ENCODE measurements around the gene SEMA3C.

The SEMA3C gene

GRCh38 chr7:80768756-80769155, 150.1 kb downstream of the SEMA3C start:
- no peak overlapping the region for H3K4me3 ChIP-seq (ENCODE audit: low read length)
- no peak for DNase-seq (ENCODE audit: low read depth)
- TF ChIP-seq, protein P1, sequence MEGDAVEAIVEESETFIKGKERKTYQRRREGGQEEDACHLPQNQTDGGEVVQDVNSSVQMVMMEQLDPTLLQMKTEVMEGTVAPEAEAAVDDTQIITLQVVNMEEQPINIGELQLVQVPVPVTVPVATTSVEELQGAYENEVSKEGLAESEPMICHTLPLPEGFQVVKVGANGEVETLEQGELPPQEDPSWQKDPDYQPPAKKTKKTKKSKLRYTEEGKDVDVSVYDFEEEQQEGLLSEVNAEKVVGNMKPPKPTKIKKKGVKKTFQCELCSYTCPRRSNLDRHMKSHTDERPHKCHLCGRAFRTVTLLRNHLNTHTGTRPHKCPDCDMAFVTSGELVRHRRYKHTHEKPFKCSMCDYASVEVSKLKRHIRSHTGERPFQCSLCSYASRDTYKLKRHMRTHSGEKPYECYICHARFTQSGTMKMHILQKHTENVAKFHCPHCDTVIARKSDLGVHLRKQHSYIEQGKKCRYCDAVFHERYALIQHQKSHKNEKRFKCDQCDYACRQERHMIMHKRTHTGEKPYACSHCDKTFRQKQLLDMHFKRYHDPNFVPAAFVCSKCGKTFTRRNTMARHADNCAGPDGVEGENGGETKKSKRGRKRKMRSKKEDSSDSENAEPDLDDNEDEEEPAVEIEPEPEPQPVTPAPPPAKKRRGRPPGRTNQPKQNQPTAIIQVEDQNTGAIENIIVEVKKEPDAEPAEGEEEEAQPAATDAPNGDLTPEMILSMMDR (IDR thresholded peaks at IDR 0.05; ENCODE audit: insufficient read depth, low read depth, low read length, missing control alignments): no peak

GRCh38 chr7:80767654-80768053, 151.2 kb downstream of the SEMA3C start:
- DNase-seq (ENCODE audit: low read depth): no peak
- TF ChIP-seq, protein P1 (IDR thresholded peaks at IDR 0.05; ENCODE audit: insufficient read depth, low read depth, low read length, missing control alignments): no peak
- H3K4me3 ChIP-seq (ENCODE audit: low read length): no peak overlapping the region

- no peak for DNase-seq (ENCODE audit: low read depth)
- TF ChIP-seq, protein P1 (IDR thresholded peaks at IDR 0.05; ENCODE audit: insufficient read depth, low read depth, low read length, missing control alignments): no peak
- H3K4me3 ChIP-seq (ENCODE audit: low read length): no peak overlapping the region
These were observed 152.1 kb downstream of the SEMA3C start for GRCh38 chr7:80766724-80767123.

- no peak overlapping the region for H3K4me3 ChIP-seq (ENCODE audit: low read length)
- no peak for DNase-seq (ENCODE audit: low read depth)
- TF ChIP-seq, protein P1 (IDR thresholded peaks at IDR 0.05; ENCODE audit: insufficient read depth, low read depth, low read length, missing control alignments): no peak
These were observed 154.7 kb downstream of the SEMA3C start for GRCh38 chr7:80764132-80764531.

GRCh38 chr7:80763704-80764103, 155.1 kb downstream of the SEMA3C start:
- TF ChIP-seq, protein P1 (IDR thresholded peaks at IDR 0.05; ENCODE audit: insufficient read depth, low read depth, low read length, missing control alignments): no peak
- DNase-seq (ENCODE audit: low read depth): no peak

GRCh38 chr7:80763289-80763688, 155.6 kb downstream of the SEMA3C start:
- DNase-seq (ENCODE audit: low read depth): no peak
- no peak overlapping the region for H3K4me3 ChIP-seq (ENCODE audit: low read length)
- TF ChIP-seq, protein P1 (IDR thresholded peaks at IDR 0.05; ENCODE audit: insufficient read depth, low read depth, low read length, missing control alignments): no peak

More at GRCh38 chr7:80763704-80764103, 155.1 kb downstream of the SEMA3C start:
- no peak overlapping the region for H3K4me3 ChIP-seq (ENCODE audit: low read length)

DNA sequence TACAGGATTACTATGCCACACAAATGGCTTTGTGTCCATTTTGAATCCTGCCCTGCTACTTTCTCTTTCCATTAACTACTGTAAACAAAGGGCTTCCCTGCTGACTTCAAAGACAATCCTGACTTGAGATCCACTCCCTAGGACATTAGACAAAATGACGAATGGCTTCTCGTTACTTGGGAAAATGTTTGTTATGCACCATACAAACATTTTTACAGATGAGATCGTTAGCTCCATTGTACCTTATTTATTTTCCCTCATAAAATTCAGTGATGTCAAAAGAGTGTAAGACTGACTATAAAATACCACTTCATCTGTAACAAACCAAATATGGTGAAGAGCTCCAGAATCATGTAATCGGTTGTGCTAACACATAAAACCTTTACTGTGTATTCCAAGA, 158.6 kb downstream of the SEMA3C start:
- DNase-seq (ENCODE audit: low read depth): no peak
- TF ChIP-seq, protein P1 (IDR thresholded peaks at IDR 0.05; ENCODE audit: insufficient read depth, low read depth, low read length, missing control alignments): no peak
- H3K4me3 ChIP-seq (ENCODE audit: low read length): no peak overlapping the region
